IPS-18a (cell line): Measurements from ENCODE around the gene CCL19.
"Not testable (repeated sequence)": the region's sequence is repeated elsewhere in the genome, so short reads cannot be mapped to it uniquely, and the experiment has no call there.

Source experiments
- H3K27ac ChIP-seq: one replicate; pipeline ENCODE4 v1.5.1; 2013; ENCODE audit warnings: low read length
- H3K27me3 ChIP-seq: one replicate; pipeline ENCODE4 v1.6.1; 2013; ENCODE audit warnings: mild to moderate bottlenecking, low read length; ENCODE audit not compliant: control insufficient read depth, insufficient read depth
- H3K36me3 ChIP-seq: one replicate; pipeline ENCODE4 v1.6.1; 2013; ENCODE audit warnings: low read depth, low read length; ENCODE audit not compliant: control insufficient read depth
- H3K4me1 ChIP-seq: one replicate; pipeline ENCODE4 v1.6.1; 2013; ENCODE audit warnings: low read depth, low read length; ENCODE audit not compliant: control insufficient read depth
- H3K4me3 ChIP-seq: one replicate; pipeline ENCODE4 v1.5.1; 2013; ENCODE audit warnings: low read length
- H3K9ac ChIP-seq: one replicate; pipeline ENCODE4 v1.6.1; 2013; ENCODE audit warnings: mild to moderate bottlenecking, low read length, moderate library complexity
- H3K9me3 ChIP-seq: one replicate; pipeline ENCODE4 v1.6.1; 2013; ENCODE audit warnings: low read depth, low read length; ENCODE audit not compliant: control insufficient read depth

Gene CCL19

GRCh38 chr9:34690983-34691935 lies at the start of gene CCL19:
CCL19 (minus strand) TSS chr9:34691276; CDS start chr9:34691139, 137 bp downstream.
- no peak within 1 kb of the TSS for H3K4me3 ChIP-seq
- no peak within 1 kb of the TSS for H3K9ac ChIP-seq
- H3K36me3 ChIP-seq, result no peaks in the 10 kb centered on the region
- H3K27ac ChIP-seq, result no peak within 1 kb of the TSS
- no peaks in the 10 kb centered on the region for H3K9me3 ChIP-seq
- no peaks in the 10 kb centered on the region for H3K4me1 ChIP-seq
- no peaks in the 10 kb centered on the region for H3K27me3 ChIP-seq

- not testable (repeated sequence) for H3K9me3 ChIP-seq, H3K27ac ChIP-seq, H3K27me3 ChIP-seq, H3K9ac ChIP-seq, H3K36me3 ChIP-seq, H3K4me3 ChIP-seq, H3K4me1 ChIP-seq
Observed at GRCh38 chr9:34740176-34740575, 49.1 kb upstream of the CCL19 start.

DNA sequence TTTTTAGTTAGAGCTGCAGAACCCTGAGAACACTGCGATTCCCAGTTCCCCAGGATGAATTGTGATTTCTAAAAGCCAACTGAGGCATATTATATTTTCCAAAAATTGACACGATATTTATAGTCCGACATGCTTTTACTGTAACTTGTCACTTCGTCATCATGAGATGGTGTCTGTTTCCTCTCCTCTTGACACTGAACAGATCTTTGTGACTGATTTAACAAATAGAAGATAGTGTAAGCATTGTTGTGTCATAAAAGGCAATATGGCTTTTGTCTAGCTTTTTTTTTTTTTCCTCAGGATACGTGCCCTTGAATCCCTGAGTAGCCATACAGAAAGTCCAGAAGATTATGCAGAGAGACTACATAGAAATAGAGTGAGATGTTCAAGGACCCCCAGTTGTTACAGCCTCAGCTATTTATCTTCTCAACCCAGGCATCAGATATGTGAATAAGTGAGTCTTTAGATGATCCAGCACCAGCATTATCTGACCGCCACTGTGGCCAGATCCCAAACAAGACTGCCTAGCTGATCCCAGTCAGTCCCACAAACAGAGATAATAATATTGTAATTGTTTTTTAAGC lies 46.7 kb upstream of the CCL19 start:
- Histone ChIP-seq H3K27ac (no peak overlapping the region), H3K27me3 (no peaks in the 10 kb centered on the region), H3K4me3 (no peak overlapping the region), H3K4me1 (no peaks in the 10 kb centered on the region), H3K9ac (no peak overlapping the region), H3K36me3 (no peaks in the 10 kb centered on the region), H3K9me3 (no peaks in the 10 kb centered on the region)

DNA sequence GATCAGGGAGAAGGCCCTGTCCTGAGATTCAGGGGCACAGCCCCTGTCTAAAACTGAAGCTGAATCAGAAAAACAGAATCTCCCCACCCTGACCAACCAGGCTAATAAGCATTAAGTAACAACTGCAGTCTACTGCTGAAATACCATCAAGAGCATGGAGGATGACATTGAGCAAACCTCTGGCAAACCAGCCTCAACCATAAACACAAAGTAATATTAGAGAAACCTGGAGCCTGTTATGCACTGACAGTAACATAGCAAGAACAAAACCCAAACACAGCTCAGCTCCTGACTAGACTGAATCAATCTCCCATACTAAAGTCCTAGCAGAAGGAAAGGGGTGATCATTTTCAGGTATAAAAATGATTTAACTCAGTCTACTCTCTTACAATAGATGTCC lies 43.6 kb upstream of the CCL19 start:
- Histone ChIP-seq H3K4me1 (no peaks in the 10 kb centered on the region), H3K27me3 (no peaks in the 10 kb centered on the region), H3K9ac (no peak overlapping the region), H3K27ac (no peak overlapping the region), H3K9me3 (no peaks in the 10 kb centered on the region), H3K36me3 (no peaks in the 10 kb centered on the region), H3K4me3 (no peak overlapping the region)

DNA sequence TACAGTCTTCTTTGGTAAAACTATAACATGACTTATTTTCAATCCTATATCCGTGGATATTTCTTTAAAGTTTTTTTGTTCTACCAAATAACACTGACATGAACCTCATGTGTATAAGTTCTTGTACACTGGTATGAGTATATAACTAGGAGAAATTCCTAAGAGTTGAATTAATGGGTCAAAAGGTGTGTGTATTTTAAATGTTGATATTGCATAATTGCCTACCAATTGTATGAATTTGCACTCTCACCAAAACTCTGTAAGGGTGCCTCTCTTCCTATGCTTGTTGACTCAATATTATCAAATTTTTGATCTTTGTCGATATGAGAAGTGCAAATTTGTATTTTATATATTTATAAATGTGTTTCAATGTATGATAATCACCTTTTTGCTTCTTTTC lies 41.8 kb upstream of the CCL19 start:
- Histone ChIP-seq H3K27me3 (no peaks in the 10 kb centered on the region), H3K9me3 (no peaks in the 10 kb centered on the region), H3K4me1 (no peaks in the 10 kb centered on the region), H3K4me3 (no peak overlapping the region), H3K27ac (no peak overlapping the region), H3K9ac (no peak overlapping the region), H3K36me3 (no peaks in the 10 kb centered on the region)

- no peaks in the 10 kb centered on the region for H3K9me3 ChIP-seq
Observed at GRCh38 chr9:34732478-34732877, 41.4 kb upstream of the CCL19 start.

DNA sequence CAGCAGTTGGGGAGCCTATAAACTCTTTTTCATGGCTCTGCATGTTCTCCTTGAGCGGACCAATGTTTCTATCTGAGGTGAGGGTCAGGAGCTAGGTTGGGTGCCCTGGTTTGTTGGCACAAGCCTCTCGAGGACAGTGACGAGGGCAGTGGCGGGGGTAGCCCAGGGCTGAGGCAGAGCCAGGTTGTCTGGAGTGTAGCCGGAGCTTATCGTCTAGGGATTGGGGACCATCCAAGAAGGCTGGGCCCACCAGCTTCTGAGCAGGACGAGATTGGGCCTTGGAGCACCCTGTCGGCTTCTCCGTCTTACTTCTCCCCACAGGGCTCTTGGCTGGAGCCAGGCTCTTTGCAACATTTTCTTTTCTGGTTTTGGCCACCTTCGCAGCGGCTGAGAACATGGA lies 32.1 kb upstream of the CCL19 start:
- Histone ChIP-seq H3K36me3 (no peaks in the 10 kb centered on the region), H3K27me3 (no peaks in the 10 kb centered on the region), H3K9me3 (no peaks in the 10 kb centered on the region), H3K9ac (no peak overlapping the region), H3K4me1 (no peaks in the 10 kb centered on the region), H3K4me3 (no peak overlapping the region), H3K27ac (no peak overlapping the region)

More at GRCh38 chr9:34732478-34732877, 41.4 kb upstream of the CCL19 start:
- no peak overlapping the region for H3K4me3 ChIP-seq
- no peak overlapping the region for H3K9ac ChIP-seq
- no peaks in the 10 kb centered on the region for H3K27me3 ChIP-seq
- no peaks in the 10 kb centered on the region for H3K4me1 ChIP-seq
- no peak overlapping the region for H3K27ac ChIP-seq
- H3K36me3 ChIP-seq, result no peaks in the 10 kb centered on the region

DNA sequence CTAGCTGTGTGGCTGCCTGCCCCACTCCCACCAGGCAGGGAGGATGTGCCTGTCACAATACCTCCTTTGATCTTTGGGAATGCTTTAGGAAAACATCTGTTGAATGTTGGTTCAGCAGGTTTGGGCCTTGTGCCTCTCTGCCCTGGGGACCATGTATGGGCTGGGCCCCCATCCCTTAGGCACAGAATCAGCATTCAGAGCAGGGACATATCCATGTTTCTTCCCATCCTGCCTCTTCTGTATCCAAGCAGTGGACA lies 28.6 kb upstream of the CCL19 start:
- not testable (repeated sequence) for H3K4me1 ChIP-seq, H3K36me3 ChIP-seq, H3K27ac ChIP-seq, H3K27me3 ChIP-seq, H3K4me3 ChIP-seq, H3K9ac ChIP-seq, H3K9me3 ChIP-seq

- Histone ChIP-seq H3K36me3 (no peaks in the 10 kb centered on the region), H3K27ac (no peak overlapping the region), H3K9ac (no peak overlapping the region), H3K4me1 (no peaks in the 10 kb centered on the region), H3K4me3 (no peak overlapping the region), H3K27me3 (no peaks in the 10 kb centered on the region), H3K9me3 (no peaks in the 10 kb centered on the region)
Observed at GRCh38 chr9:34719021-34719768, 28.1 kb upstream of the CCL19 start.

- H3K9me3 ChIP-seq, result no peaks in the 10 kb centered on the region
- H3K4me1 ChIP-seq, result no peaks in the 10 kb centered on the region
- H3K4me3 ChIP-seq, result no peak overlapping the region
Observed at GRCh38 chr9:34717996-34718614, 27.0 kb upstream of the CCL19 start.

GRCh38 chr9:34716711-34717110 lies 25.6 kb upstream of the CCL19 start:
- no peaks in the 10 kb centered on the region for H3K4me1 ChIP-seq

More at GRCh38 chr9:34717996-34718614, 27.0 kb upstream of the CCL19 start:
- no peak overlapping the region for H3K9ac ChIP-seq
- H3K27me3 ChIP-seq, result no peaks in the 10 kb centered on the region
- no peaks in the 10 kb centered on the region for H3K36me3 ChIP-seq
- no peak overlapping the region for H3K27ac ChIP-seq

More at GRCh38 chr9:34716711-34717110, 25.6 kb upstream of the CCL19 start:
- H3K9ac ChIP-seq, result no peak overlapping the region
- no peaks in the 10 kb centered on the region for H3K27me3 ChIP-seq
- H3K36me3 ChIP-seq, result no peaks in the 10 kb centered on the region
- H3K4me3 ChIP-seq, result no peak overlapping the region
- no peaks in the 10 kb centered on the region for H3K9me3 ChIP-seq
- no peak overlapping the region for H3K27ac ChIP-seq
